B cell (primary cell): ENCODE measurements around the gene TMED5.

Experiments
- EZH2 ChIP-seq: IDR thresholded peaks from 2 replicates; pipeline ENCODE4 v1.6.1; 2012; ENCODE audit warnings: borderline replicate concordance, low read depth, mild to moderate bottlenecking, moderate library complexity, low read length; ENCODE audit not compliant: insufficient read depth, poor library complexity, severe bottlenecking
- TF ChIP-seq, protein P1 (sequence below): fragments of 200-600 bp; IDR thresholded peaks from one replicate; pipeline ENCODE4 v1.8.0; 2022; ENCODE audit warnings: antibody characterized with exemption, mild to moderate bottlenecking

DNA sequence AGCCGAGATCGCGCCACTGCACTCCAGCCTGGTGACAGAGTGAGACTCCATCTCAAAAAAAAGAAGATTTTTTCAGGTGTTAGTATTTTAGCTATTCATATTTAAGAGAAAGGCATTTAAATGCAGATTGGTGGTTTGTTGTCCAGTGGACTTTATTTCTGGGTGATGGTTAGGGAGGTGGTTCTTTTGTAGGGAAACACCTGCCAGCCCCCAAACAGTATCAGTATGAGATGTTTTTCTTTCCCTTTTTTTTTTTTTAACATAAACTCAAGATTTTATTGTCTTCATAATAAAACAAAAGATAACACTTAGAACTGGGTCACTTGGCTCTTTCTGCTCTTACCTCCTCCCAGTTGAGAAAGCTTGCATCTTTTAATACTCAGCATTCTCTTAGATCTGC is 10.2 kb upstream of the TMED5 start:
- TF ChIP-seq, protein P1, sequence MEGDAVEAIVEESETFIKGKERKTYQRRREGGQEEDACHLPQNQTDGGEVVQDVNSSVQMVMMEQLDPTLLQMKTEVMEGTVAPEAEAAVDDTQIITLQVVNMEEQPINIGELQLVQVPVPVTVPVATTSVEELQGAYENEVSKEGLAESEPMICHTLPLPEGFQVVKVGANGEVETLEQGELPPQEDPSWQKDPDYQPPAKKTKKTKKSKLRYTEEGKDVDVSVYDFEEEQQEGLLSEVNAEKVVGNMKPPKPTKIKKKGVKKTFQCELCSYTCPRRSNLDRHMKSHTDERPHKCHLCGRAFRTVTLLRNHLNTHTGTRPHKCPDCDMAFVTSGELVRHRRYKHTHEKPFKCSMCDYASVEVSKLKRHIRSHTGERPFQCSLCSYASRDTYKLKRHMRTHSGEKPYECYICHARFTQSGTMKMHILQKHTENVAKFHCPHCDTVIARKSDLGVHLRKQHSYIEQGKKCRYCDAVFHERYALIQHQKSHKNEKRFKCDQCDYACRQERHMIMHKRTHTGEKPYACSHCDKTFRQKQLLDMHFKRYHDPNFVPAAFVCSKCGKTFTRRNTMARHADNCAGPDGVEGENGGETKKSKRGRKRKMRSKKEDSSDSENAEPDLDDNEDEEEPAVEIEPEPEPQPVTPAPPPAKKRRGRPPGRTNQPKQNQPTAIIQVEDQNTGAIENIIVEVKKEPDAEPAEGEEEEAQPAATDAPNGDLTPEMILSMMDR: no peak
- TF ChIP-seq EZH2: no peak
